Astrocyte (in vitro differentiated cells and primary cell): ENCODE results near the gene ATPAF2.

Source experiments
- EZH2 ChIP-seq: IDR thresholded peaks from 2 replicates; pipeline ENCODE4 v1.6.1; 2012; ENCODE audit warnings: mild to moderate bottlenecking, low read length, inconsistent platforms; ENCODE audit not compliant: insufficient read depth
- TF ChIP-seq, protein P1 (sequence below): IDR thresholded peaks from 2 replicates; pipeline ENCODE4 v1.5.1; 2011; ENCODE audit warnings: low read depth, mild to moderate bottlenecking, inconsistent platforms, low read length, moderate library complexity; ENCODE audit not compliant: insufficient read depth

DNA sequence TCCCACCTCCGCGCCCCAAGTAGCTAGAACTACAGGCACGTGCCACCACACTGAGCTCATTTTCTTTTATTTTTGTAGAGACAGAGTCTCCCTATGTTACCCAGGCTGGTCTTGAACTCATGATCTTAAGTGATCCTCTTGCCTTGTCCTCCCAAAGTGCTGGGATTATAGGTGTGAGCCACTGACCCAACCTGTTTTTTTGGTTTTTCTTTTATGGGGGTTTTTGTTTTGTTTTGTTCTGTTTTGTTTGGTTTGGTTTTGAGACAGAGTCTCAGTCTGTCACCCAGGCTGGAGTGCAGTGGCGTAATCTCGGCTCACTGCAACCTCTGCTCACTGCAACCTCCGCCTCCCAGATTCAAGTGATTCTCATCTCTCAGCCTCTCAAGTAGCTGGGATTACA, 16.6 kb upstream of the ATPAF2 start:
- TF ChIP-seq, protein P1, sequence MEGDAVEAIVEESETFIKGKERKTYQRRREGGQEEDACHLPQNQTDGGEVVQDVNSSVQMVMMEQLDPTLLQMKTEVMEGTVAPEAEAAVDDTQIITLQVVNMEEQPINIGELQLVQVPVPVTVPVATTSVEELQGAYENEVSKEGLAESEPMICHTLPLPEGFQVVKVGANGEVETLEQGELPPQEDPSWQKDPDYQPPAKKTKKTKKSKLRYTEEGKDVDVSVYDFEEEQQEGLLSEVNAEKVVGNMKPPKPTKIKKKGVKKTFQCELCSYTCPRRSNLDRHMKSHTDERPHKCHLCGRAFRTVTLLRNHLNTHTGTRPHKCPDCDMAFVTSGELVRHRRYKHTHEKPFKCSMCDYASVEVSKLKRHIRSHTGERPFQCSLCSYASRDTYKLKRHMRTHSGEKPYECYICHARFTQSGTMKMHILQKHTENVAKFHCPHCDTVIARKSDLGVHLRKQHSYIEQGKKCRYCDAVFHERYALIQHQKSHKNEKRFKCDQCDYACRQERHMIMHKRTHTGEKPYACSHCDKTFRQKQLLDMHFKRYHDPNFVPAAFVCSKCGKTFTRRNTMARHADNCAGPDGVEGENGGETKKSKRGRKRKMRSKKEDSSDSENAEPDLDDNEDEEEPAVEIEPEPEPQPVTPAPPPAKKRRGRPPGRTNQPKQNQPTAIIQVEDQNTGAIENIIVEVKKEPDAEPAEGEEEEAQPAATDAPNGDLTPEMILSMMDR, result no peak
- no peak for TF ChIP-seq EZH2
